Heart left ventricle (tissue), 16 donors: ENCODE results near the gene RBPJL. TPM values are rescaled to one million over a fixed set of nuclear protein-coding genes. Genes with fewer than 3 reads are reported as not detected.

Source experiments
- ATAC-seq, 4 donors: fragments of 200-7000 bp; cut with Tn5 transposase; one replicate each; pipeline ENCODE4 v1.9.1; 2020 to 2022; ENCODE audit warnings: moderate library complexity in 4 of 4, mild to moderate bottlenecking in 3 of 4, moderate number of reproducible peaks in 1 of 4
- DNase-seq, 5 donors: peaks; one replicate each; pipeline ENCODE4 v3.0.0-alpha.2; 2020
- H3K27ac ChIP-seq, 12 donors: fragments of 200-600 bp; sonication (generic) in 4 of 12; one replicate each; pipeline versions ENCODE4 v1.5.0 to v1.8.0; 2016 to 2022; ENCODE audit warnings: mild to moderate bottlenecking in 2 of 12
- H3K27me3 ChIP-seq, 9 donors: fragments of 200-600 bp; sonication (generic) in 2 of 9; one replicate each; pipeline versions ENCODE4 v1.5.1 to v1.8.0; 2016 to 2022; ENCODE audit warnings: mild to moderate bottlenecking in 3 of 9
- H3K36me3 ChIP-seq, 9 donors: fragments of 200-600 bp; sonication (generic) in 2 of 9; one replicate each; pipeline versions ENCODE4 v1.5.0 to v1.8.0; 2018 to 2022; ENCODE audit warnings: mild to moderate bottlenecking in 2 of 9
- H3K4me1 ChIP-seq, 12 donors: fragments of 200-600 bp; sonication (generic) in 4 of 12; one replicate each; pipeline versions ENCODE4 v1.5.0 to v1.8.0; 2016 to 2022; ENCODE audit warnings: mild to moderate bottlenecking in 3 of 12
- H3K4me3 ChIP-seq, 12 donors: fragments of 200-600 bp; sonication (generic) in 4 of 12; one replicate each; pipeline versions ENCODE4 v1.5.0 to v1.8.0; 2017 to 2022; ENCODE audit warnings: mild to moderate bottlenecking in 9 of 12, moderate library complexity in 4 of 12
- H3K9me3 ChIP-seq, 12 donors: fragments of 200-600 bp; sonication (generic) in 4 of 12; one replicate each; pipeline versions ENCODE4 v1.5.0 to v1.8.0; 2016 to 2022; ENCODE audit warnings: mild to moderate bottlenecking in 1 of 12
- POLR2A ChIP-seq, 2 donors: fragments of 450-650 bp; IDR thresholded peaks; one replicate each; pipeline ENCODE4 v1.6.1; 2017; ENCODE audit warnings: antibody characterized with exemption in 2 of 2, mild to moderate bottlenecking in 2 of 2, moderate library complexity in 2 of 2
- WGBS, 4 donors: extraction: QIAGEN DNeasy Blood & Tissue Kit in 2 of 4; methylation state at CpG; one replicate each; pipeline versions ENCODE4 v1.1.5 to v1.1.7; 2013 to 2018; 5-methylcytosine and 5-hydroxymethylcytosine counted together
- intact Hi-C, 10 donors: fragments of 100-400 bp; cut with DNase I; formaldehyde crosslinking; loops; one replicate each; pipeline versions ENCODE4 v1.11.1 to v1.14.2; 2022
- polyA plus RNA-seq, 2 donors: library from polyadenylated mRNA; stranded (reverse); fragments of 200-250 nt; gene quantifications; one replicate each; pipeline ENCODE4 v1.2.3, GENCODE V29; 2013
- total RNA-seq, 9 donors: library from RNA; depleted of rRNA in 2 of 9; stranded (reverse); fragments of >200 nt in 2 of 9; fragmentation: NEBNext Ultra II Directional in 3 of 9; extraction: Animal tissue kit (Norgen Biotek cat#: 25700) in 3 of 9; gene quantifications; one replicate each; pipeline versions ENCODE4 v1.1.0 to v1.2.4, GENCODE V29; 2016 to 2023
- TF ChIP-seq, protein P1 (sequence below), 12 donors: fragments of 200-600 bp; sonication (generic) in 4 of 12; IDR thresholded peaks; one replicate each; pipeline versions ENCODE4 v1.5.0 to v1.8.0; 2018 to 2022; ENCODE audit warnings: antibody characterized with exemption in 12 of 12, mild to moderate bottlenecking in 5 of 12
- donor health status: ischemic (EF 13 %, LVEDD 7.1; RV severe dilation, severe dysfunction).
- donor health status: healthy with polysubstance abuse.
- donor health status: DM: no; HTN: yes; CAD: no.
- donor health status: DM: no; HTN: no; CAD: no.
- donor health status: ischemic (EF 25% LVEDD 6.9; RV normal size, moderate dysfunction).
- donor health status: ischemic (EF 25% LVEDD 5.7; RV mildly dilated, moderate dysfunction).
- donor health status: healthy.
- donor health status: DM: yes; HTN: yes; CAD: no.
- donor health status: ischemic (EF 35%, LVEDD 5.7; RV mildly dilated, moderate dysfunction).
- donor health status: nonischemic (EF 11% LVEDD 7.7; RV severe dilation, severe dysfunction).
- donor health status: DM: yes; HTN: yes; CAD: no.
- donor health status: PGD.
- donor health status: ischemic (EF 29% LVEDD 5.4; RV normal size, mild dysfunction).
- donor health status: nonischemic (EF 23%, LVEDD 6.1; RV moderate dilation, normal function).

The RBPJL gene
- total and polyA plus RNA-seq, 11 donors: not detected

DNA sequence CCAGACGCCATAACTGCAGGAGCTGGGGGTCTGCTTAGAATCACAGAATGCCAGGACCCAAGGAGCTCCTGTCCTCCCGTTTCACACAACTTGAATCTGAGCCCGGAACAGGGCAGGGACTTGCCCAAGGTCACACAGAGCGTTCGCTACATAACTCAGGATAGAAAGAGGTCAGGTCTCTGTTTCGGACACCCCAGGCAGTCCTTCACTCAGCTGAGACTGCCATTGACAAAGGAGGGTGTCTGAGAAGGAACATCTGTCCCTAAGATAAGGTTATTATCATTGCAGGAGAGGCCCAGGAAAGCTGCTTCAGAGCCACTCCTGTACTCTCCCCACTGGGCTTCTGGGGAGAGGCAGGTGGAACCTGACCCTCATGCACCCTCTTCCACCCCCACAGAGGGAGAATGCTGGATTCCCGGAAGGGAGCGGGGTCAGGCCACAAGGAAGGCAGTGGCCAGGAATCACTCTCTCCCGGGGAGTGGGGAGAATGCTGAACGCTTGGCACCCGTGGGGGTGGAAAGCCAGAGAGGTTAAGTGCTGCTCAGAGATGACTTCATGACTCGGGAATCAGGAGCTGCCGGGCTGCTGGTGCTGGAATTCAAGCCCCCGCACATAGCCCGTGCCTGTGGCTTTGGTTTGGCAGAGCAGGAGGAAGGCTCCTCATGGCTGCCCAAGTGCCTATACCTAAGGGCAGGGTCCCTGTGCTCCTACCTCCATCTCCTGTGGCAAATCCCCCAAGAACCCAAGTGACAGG lies 30.9 kb downstream of the RBPJL start:
- TF ChIP-seq, protein P1, sequence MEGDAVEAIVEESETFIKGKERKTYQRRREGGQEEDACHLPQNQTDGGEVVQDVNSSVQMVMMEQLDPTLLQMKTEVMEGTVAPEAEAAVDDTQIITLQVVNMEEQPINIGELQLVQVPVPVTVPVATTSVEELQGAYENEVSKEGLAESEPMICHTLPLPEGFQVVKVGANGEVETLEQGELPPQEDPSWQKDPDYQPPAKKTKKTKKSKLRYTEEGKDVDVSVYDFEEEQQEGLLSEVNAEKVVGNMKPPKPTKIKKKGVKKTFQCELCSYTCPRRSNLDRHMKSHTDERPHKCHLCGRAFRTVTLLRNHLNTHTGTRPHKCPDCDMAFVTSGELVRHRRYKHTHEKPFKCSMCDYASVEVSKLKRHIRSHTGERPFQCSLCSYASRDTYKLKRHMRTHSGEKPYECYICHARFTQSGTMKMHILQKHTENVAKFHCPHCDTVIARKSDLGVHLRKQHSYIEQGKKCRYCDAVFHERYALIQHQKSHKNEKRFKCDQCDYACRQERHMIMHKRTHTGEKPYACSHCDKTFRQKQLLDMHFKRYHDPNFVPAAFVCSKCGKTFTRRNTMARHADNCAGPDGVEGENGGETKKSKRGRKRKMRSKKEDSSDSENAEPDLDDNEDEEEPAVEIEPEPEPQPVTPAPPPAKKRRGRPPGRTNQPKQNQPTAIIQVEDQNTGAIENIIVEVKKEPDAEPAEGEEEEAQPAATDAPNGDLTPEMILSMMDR (IDR thresholded peaks at IDR 0.05): no peak
- peak in 1 of 2 donors; percentile 41 for TF ChIP-seq POLR2A (IDR thresholded peaks at IDR 0.05)
- WGBS, 4 donors: 35 to 55% (median 39%) methylated on average over 11 to 15 of the region's 15 CpGs

DNA sequence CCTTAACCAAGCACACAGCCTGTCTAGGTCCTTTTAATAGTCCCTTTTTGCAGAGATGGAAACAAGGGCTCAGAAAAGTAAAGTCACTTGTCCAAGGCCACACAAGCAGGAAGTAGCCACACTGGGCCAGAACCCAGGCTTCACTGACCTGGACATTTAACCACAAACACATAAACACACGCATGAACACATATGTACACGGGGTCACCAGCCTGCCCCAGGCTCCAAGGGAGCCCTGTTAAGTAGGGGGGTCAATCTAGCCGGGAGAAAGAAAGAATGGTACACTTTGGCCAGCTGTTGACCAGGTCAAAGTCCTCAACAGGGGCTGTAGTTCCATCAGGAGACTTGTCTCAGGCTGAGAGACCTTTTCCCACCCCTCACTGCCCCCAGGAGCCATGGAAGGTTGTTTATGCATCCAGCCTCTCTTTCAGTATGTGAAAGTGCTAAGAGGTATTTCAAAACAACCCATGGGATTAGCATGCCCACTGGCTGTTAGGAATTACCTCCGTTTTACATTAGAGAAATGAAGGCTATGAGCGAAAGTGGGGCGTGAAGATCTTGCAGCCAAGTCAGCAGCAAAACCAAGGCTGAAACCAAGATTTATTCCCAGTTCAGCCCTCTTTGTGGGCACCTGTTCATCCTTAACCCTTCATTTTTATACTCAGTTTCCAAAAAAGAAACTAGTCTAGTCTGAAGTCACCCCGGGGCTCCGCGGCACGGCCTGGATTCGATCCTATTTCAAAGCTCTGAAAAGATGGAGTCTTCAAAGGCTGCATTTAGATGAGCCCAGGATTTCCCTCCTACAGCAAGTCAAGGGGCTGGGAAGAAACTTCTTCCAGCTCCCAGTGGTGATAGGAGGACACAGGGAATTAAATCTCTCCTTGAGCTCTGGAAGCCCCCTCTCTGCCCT lies 31.7 kb downstream of the RBPJL start:
- Histone ChIP-seq H3K27ac (peak overlapping the region; percentile 77 to 97 (median 95)), H3K27me3 (no peaks in the 10 kb centered on the region), H3K4me3 (no peak overlapping the region), H3K4me1 (peaks cover 7 to 78% (median 59%) of the 10 kb centered on the region in 12 donors), H3K9me3 (no peaks in the 10 kb centered on the region), H3K36me3 (peaks cover 0 to 23% (median 16%) of the 10 kb centered on the region in 9 donors)
- intact Hi-C loops: no loop called here
- WGBS, 4 donors: 81 to 89% (median 82%) methylated on average over 10 to 11 of the region's 11 CpGs
- TF ChIP-seq, protein P1 (IDR thresholded peaks at IDR 0.05): no peak
- TF ChIP-seq POLR2A (IDR thresholded peaks at IDR 0.05): peak in 1 of 2 donors; percentile 1
- DNase-seq: no peak
- no peak for ATAC-seq

More for the DNA sequence above, 30.9 kb downstream of the RBPJL start:
- Histone ChIP-seq H3K27ac (peak overlapping the region; percentile 77 to 97 (median 95)), H3K9me3 (no peaks in the 10 kb centered on the region), H3K4me3 (no peak overlapping the region), H3K4me1 (peaks cover 6 to 69% (median 51%) of the 10 kb centered on the region in 12 donors), H3K36me3 (peaks cover 0 to 31% (median 25%) of the 10 kb centered on the region in 9 donors), H3K27me3 (no peaks in the 10 kb centered on the region)
- ATAC-seq (peak; percentile 27 to 57 (median 44)), DNase-seq (peak; percentile 53 to 84 (median 68))
- intact Hi-C loops: no loop called here

GRCh38 chr20:45339084-45339483 lies 32.4 kb downstream of the RBPJL start:
- WGBS, 4 donors: 53 to 75% (median 68%) methylated on average over 6 of the region's 6 CpGs
- no peak for ATAC-seq
- peaks cover 8 to 85% (median 66%) of the 10 kb centered on the region in 12 donors for H3K4me1 ChIP-seq

More at GRCh38 chr20:45339084-45339483, 32.4 kb downstream of the RBPJL start:
- DNase-seq: no peak
- H3K27ac ChIP-seq: peak overlapping the region; percentile 73 to 97 (median 95)
- H3K36me3 ChIP-seq: peaks cover 0 to 17% (median 12%) of the 10 kb centered on the region in 9 donors
- H3K9me3 ChIP-seq: no peaks in the 10 kb centered on the region
- TF ChIP-seq, protein P1 (IDR thresholded peaks at IDR 0.05): no peak
- TF ChIP-seq POLR2A (IDR thresholded peaks at IDR 0.05): no peak
- intact Hi-C loops: no loop called here
- no peaks in the 10 kb centered on the region for H3K27me3 ChIP-seq
- H3K4me3 ChIP-seq: no peak overlapping the region
